ENCODE data around the gene KRTAP25-1. TPM values are rescaled to one million over a fixed set of nuclear protein-coding genes. Genes with fewer than 3 reads are reported as not detected.

The KRTAP25-1 gene
- total RNA-seq, 1 experiment from 2014 or later, result not detected

- H3K4me1 ChIP-seq (ENCODE audit: control insufficient read depth, insufficient read depth, low read length), result no peaks in the 10 kb centered on the region
- no TSS peak for BruUV-seq (replicated peaks)
- in situ Hi-C loops (cut with HindIII; ENCODE audit: low pct_unique_long_range_greater_than_20kb, low sequenced_read_pairs), result no loop called here
- no peaks in the 10 kb centered on the region for H3K36me3 ChIP-seq (ENCODE audit: control insufficient read depth, insufficient read depth, low read length)
- TF ChIP-seq POLR2AphosphoS5 (IDR thresholded peaks at IDR 0.05; ENCODE audit: low read depth, low read length) (no peak), REST (IDR thresholded peaks at IDR 0.05; ENCODE audit: insufficient read depth in 1 of 2, low read depth in 2 of 2, low read length in 1 of 2) (no peak), CTCF (IDR thresholded peaks at IDR 0.05) (no peak)
- intact Hi-C loops (cut with micrococcal nuclease; ENCODE audit: unreplicated experiment), result no loop called here
- no peak overlapping the region for H3K27ac ChIP-seq (ENCODE audit: low read length)
- DNase-seq (ENCODE audit: low read depth, low spot score) (no peak), ATAC-seq (no peak)
- no peaks in the 10 kb centered on the region for H3K27me3 ChIP-seq (ENCODE audit: control insufficient read depth, insufficient read depth, low read length)
- POLR2A ChIA-PET, result no interaction called here
- no peak overlapping the region for H3K4me3 ChIP-seq (ENCODE audit: low read depth in 2 of 2, low read length in 2 of 2)
- CTCF ChIA-PET, result no interaction called here
- no peaks in the 10 kb centered on the region for H3K9me3 ChIP-seq (ENCODE audit: control insufficient read depth, insufficient read depth, low read depth, low read length)
Observed at GRCh38 chr21:30336596-30336995, 47.3 kb upstream of the KRTAP25-1 start.

GRCh38 chr21:30333736-30334135 is 44.4 kb upstream of the KRTAP25-1 start:
- no peaks in the 10 kb centered on the region for H3K27me3 ChIP-seq (ENCODE audit: control insufficient read depth, insufficient read depth, low read length)
- intact Hi-C loops (cut with micrococcal nuclease; ENCODE audit: unreplicated experiment), result no loop called here
- DNase-seq (ENCODE audit: low read depth, low spot score), result no peak
- H3K9me3 ChIP-seq (ENCODE audit: control insufficient read depth, insufficient read depth, low read depth, low read length), result no peaks in the 10 kb centered on the region
- ChIA-PET POLR2A (no interaction called here), CTCF (no interaction called here)
- TF ChIP-seq POLR2AphosphoS5 (IDR thresholded peaks at IDR 0.05; ENCODE audit: low read depth, low read length) (no peak), REST (IDR thresholded peaks at IDR 0.05; ENCODE audit: insufficient read depth in 1 of 2, low read depth in 2 of 2, low read length in 1 of 2) (no peak), TCF7L2 (IDR thresholded peaks at IDR 0.05; ENCODE audit: low read depth, low read length) (no peak), CTCF (IDR thresholded peaks at IDR 0.05) (no peak), SIN3A (IDR thresholded peaks at IDR 0.05; ENCODE audit: borderline replicate concordance, insufficient read depth, low read depth, low read length) (no peak)
- no peaks in the 10 kb centered on the region for H3K36me3 ChIP-seq (ENCODE audit: control insufficient read depth, insufficient read depth, low read length)
- no peak for ATAC-seq
- no TSS peak for BruUV-seq (replicated peaks)
- no peak overlapping the region for H3K27ac ChIP-seq (ENCODE audit: low read length)
- no peaks in the 10 kb centered on the region for H3K4me1 ChIP-seq (ENCODE audit: control insufficient read depth, insufficient read depth, low read length)
- no peak overlapping the region for H3K4me3 ChIP-seq (ENCODE audit: low read depth in 2 of 2, low read length in 2 of 2)
- in situ Hi-C loops (cut with HindIII; ENCODE audit: low pct_unique_long_range_greater_than_20kb, low sequenced_read_pairs), result no loop called here

All from Panc1 (cell line).